GM23248 (cell line): Measurements from ENCODE around the gene TLR8.

ENCODE experiments used
- EZH2 ChIP-seq: fragments of 200-600 bp; sonication (generic); IDR thresholded peaks from 2 replicates; pipeline ENCODE4 v1.6.1; 2018; ENCODE audit warnings: antibody characterized with exemption, mild to moderate bottlenecking; ENCODE audit not compliant: insufficient read depth, poor library complexity, severe bottlenecking
- EZH2phosphoT487 ChIP-seq: fragments of 200-600 bp; sonication (generic); IDR thresholded peaks from 2 replicates; pipeline ENCODE4 v1.6.1; 2018; ENCODE audit warnings: antibody characterized with exemption, moderate library complexity, mild to moderate bottlenecking, low read depth; ENCODE audit not compliant: insufficient read depth

- no peak for TF ChIP-seq EZH2phosphoT487
- no peak for TF ChIP-seq EZH2
Observed at GRCh38 chrX:12921886-12922598, 15.6 kb downstream of the TLR8 start.
